Measurements from ENCODE around the gene LDAH. TPM values are rescaled to one million over a fixed set of nuclear protein-coding genes. Genes with fewer than 3 reads are reported as not detected.
"Not testable (repeated sequence)": the region's sequence is repeated elsewhere in the genome, so short reads cannot be mapped to it uniquely, and the experiment has no call there.

LDAH gene
- total RNA-seq, 1 donor from 2014 or later = 28.0 TPM

GRCh38 chr2:20725782-20726181 is 97.1 kb downstream of the LDAH start:
- H3K27me3 Mint-ChIP-seq (ENCODE audit: unreplicated experiment) = no peaks in the 10 kb centered on the region
- peaks cover 23% of the 10 kb centered on the region for H3K36me3 Mint-ChIP-seq (ENCODE audit: unreplicated experiment)
- no peak for TF ChIP-seq CTCF (IDR thresholded peaks at IDR 0.05)
- H3K4me3 Mint-ChIP-seq (ENCODE audit: unreplicated experiment) = no peak overlapping the region
- DNase-seq (ENCODE audit: extremely low spot score, unreplicated experiment) = no peak
- H3K4me1 Mint-ChIP-seq (ENCODE audit: unreplicated experiment) = peaks cover 63% of the 10 kb centered on the region
- H3K9me3 Mint-ChIP-seq (ENCODE audit: unreplicated experiment) = peaks cover 16% of the 10 kb centered on the region
- H3K27ac Mint-ChIP-seq (ENCODE audit: unreplicated experiment) = no peak overlapping the region

DNA sequence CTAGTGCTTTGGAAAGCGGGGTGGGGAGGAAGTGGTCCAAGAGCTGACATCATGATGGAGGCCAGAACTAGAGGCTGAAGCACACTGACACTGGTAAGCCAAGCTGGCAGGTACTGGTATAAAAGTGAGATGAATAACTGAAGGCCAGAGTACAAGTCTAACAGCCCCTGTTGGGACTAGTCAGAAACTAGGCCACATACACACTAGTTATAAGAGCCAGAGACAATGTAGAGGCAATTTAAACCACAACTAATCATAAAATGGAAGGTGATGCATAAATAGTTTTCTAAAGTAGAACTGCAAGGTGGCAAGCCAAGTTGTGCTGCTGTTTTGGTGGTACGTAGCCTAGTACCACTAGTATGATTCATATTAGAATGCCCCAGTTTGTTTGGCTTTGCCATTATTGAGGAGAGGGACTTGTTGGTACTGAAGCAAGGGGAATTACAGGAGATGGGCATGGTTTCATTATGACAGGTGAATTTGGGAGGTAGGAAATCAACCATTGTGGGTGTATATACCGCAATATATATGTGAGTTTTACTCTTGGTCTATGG is 98.3 kb downstream of the LDAH start:
- DNase-seq (ENCODE audit: extremely low spot score, unreplicated experiment) = no peak
- H3K4me1 Mint-ChIP-seq (ENCODE audit: unreplicated experiment) = peaks cover 56% of the 10 kb centered on the region
- H3K9me3 Mint-ChIP-seq (ENCODE audit: unreplicated experiment) = peaks cover 27% of the 10 kb centered on the region
- H3K27ac Mint-ChIP-seq (ENCODE audit: unreplicated experiment) = peak overlapping the region; percentile 89
- H3K4me3 Mint-ChIP-seq (ENCODE audit: unreplicated experiment) = no peak overlapping the region
- TF ChIP-seq CTCF (IDR thresholded peaks at IDR 0.05) = no peak
- H3K27me3 Mint-ChIP-seq (ENCODE audit: unreplicated experiment) = no peaks in the 10 kb centered on the region
- H3K36me3 Mint-ChIP-seq (ENCODE audit: unreplicated experiment) = peaks cover 33% of the 10 kb centered on the region

DNA sequence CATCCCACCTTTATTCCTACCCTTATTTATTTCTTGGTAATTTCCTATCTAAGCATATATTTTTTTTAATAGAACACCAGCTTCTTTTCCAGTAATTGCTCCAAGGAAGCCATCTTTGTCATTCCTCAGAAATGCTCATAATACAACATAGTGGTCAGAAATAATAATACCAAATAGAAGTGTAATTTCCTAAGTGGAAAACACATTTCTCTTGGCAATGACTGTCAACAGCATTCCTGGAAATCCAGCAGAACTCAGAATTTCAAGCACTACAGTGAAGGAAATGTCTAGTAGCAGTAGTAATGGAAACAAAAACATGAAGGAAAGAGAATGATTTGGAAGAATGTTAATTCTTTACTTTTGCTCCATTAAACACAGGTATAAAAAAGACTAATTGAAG is 99.4 kb downstream of the LDAH start:
- no peak for TF ChIP-seq CTCF (IDR thresholded peaks at IDR 0.05)
- Mint-ChIP-seq H3K4me1 (ENCODE audit: unreplicated experiment) (peaks cover 52% of the 10 kb centered on the region), H3K36me3 (ENCODE audit: unreplicated experiment) (peaks cover 41% of the 10 kb centered on the region), H3K27ac (ENCODE audit: unreplicated experiment) (peak overlapping the region; percentile 89), H3K4me3 (ENCODE audit: unreplicated experiment) (no peak overlapping the region), H3K27me3 (ENCODE audit: unreplicated experiment) (no peaks in the 10 kb centered on the region), H3K9me3 (ENCODE audit: unreplicated experiment) (peaks cover 35% of the 10 kb centered on the region)
- no peak for DNase-seq (ENCODE audit: extremely low spot score, unreplicated experiment)

GRCh38 chr2:20722592-20723240 is 100.2 kb downstream of the LDAH start:
- peaks cover 41% of the 10 kb centered on the region for H3K9me3 Mint-ChIP-seq (ENCODE audit: unreplicated experiment)
- H3K4me3 Mint-ChIP-seq (ENCODE audit: unreplicated experiment) = no peak overlapping the region
- H3K36me3 Mint-ChIP-seq (ENCODE audit: unreplicated experiment) = peaks cover 47% of the 10 kb centered on the region
- H3K27ac Mint-ChIP-seq (ENCODE audit: unreplicated experiment) = peak overlapping the region; percentile 89
- DNase-seq (ENCODE audit: extremely low spot score, unreplicated experiment) = no peak
- no peak for TF ChIP-seq CTCF (IDR thresholded peaks at IDR 0.05)
- no peaks in the 10 kb centered on the region for H3K27me3 Mint-ChIP-seq (ENCODE audit: unreplicated experiment)
- peaks cover 47% of the 10 kb centered on the region for H3K4me1 Mint-ChIP-seq (ENCODE audit: unreplicated experiment)

DNA sequence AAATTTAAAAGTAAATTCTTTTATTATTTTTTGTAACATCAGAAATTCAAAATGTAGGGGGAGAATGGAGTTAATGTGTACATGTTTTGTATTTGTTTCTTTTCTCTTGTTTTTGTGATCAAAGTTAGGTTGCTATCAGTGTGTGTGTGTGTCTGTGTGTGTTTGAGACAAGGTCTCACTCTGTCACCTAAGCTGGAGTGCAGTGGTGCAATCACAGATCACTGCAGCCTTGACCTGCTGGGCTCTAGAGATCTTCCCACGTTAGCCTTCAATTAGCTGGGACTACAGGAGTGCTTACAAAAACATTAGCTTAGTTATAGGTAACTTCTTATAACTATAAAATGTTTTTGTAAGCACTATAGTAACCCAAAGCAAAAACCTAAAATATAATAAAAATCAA is 105.3 kb downstream of the LDAH start:
- no peak for DNase-seq (ENCODE audit: extremely low spot score, unreplicated experiment)
- Mint-ChIP-seq H3K4me1 (ENCODE audit: unreplicated experiment) (peaks cover 15% of the 10 kb centered on the region), H3K27ac (ENCODE audit: unreplicated experiment) (no peak overlapping the region), H3K9me3 (ENCODE audit: unreplicated experiment) (peaks cover 51% of the 10 kb centered on the region), H3K4me3 (ENCODE audit: unreplicated experiment) (no peak overlapping the region), H3K27me3 (ENCODE audit: unreplicated experiment) (no peaks in the 10 kb centered on the region), H3K36me3 (ENCODE audit: unreplicated experiment) (peaks cover 72% of the 10 kb centered on the region)
- no peak for TF ChIP-seq CTCF (IDR thresholded peaks at IDR 0.05)

DNA sequence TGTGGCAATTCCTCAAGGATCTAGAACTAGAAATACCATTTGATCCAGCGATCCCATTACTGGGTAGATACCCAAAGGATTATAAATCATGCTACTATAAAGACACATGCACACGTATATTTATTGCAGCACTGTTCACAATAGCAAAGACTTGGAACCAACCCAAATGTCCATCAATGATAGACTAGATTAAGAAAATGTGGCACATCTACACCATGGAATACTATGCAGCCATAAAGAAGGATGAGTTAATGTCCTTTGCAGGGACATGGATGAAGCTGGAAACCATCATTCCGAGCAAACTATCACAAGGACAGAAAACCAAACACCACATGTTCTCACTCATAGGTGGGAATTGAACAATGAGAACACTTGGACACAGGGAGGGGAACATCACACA is 106.7 kb downstream of the LDAH start:
- Mint-ChIP-seq H3K36me3 (ENCODE audit: unreplicated experiment) (peaks cover 65% of the 10 kb centered on the region), H3K4me1 (ENCODE audit: unreplicated experiment) (peaks cover 11% of the 10 kb centered on the region), H3K9me3 (ENCODE audit: unreplicated experiment) (peaks cover 48% of the 10 kb centered on the region)
- not testable (repeated sequence) for H3K27ac Mint-ChIP-seq (ENCODE audit: unreplicated experiment); DNase-seq (ENCODE audit: extremely low spot score, unreplicated experiment); H3K27me3 Mint-ChIP-seq (ENCODE audit: unreplicated experiment); H3K4me3 Mint-ChIP-seq (ENCODE audit: unreplicated experiment)

DNA sequence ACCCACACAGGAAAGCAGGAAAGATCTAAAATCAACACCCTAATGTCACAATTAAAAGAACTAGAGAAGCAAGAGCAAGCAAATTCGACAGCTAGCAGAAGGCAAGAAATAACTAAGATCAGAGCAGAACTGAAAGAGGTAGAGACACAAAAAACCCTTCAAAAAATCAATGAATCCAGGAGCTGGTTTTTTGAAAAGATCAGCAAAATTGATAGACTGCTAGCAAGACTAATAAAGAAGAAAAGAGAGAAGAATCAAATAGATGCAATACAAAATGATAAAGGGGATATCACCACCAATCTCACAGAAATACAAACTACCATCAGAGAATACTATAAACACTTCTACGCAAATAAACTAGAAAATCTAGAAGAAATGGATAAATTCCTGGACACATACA is 108.5 kb downstream of the LDAH start:
- not testable (repeated sequence) for DNase-seq (ENCODE audit: extremely low spot score, unreplicated experiment); H3K4me3 Mint-ChIP-seq (ENCODE audit: unreplicated experiment); H3K4me1 Mint-ChIP-seq (ENCODE audit: unreplicated experiment); H3K27ac Mint-ChIP-seq (ENCODE audit: unreplicated experiment); H3K27me3 Mint-ChIP-seq (ENCODE audit: unreplicated experiment)
- H3K9me3 Mint-ChIP-seq (ENCODE audit: unreplicated experiment) = peaks cover 32% of the 10 kb centered on the region
- H3K36me3 Mint-ChIP-seq (ENCODE audit: unreplicated experiment) = peaks cover 51% of the 10 kb centered on the region

DNA sequence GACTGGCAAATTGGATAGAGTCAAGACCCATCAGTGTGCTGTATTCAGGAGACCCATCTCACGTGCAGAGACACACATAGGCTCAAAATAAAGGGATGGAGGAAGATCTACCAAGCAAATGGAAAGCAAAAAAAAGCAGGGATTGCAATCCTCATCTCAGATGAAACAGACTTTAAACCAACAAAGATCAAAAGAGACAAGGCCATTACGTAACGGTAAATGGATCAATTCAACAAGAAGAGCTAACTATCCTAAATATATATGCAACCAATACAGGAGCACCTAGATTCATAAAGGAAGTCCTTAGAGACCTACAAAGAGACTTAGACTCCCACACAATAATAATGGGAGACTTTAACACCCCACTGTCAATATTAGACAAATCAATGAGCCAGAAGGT is 109.3 kb downstream of the LDAH start:
- H3K4me3 Mint-ChIP-seq (ENCODE audit: unreplicated experiment); H3K4me1 Mint-ChIP-seq (ENCODE audit: unreplicated experiment); DNase-seq (ENCODE audit: extremely low spot score, unreplicated experiment); H3K27ac Mint-ChIP-seq (ENCODE audit: unreplicated experiment); H3K27me3 Mint-ChIP-seq (ENCODE audit: unreplicated experiment): not testable (repeated sequence)
- H3K9me3 Mint-ChIP-seq (ENCODE audit: unreplicated experiment) = peaks cover 26% of the 10 kb centered on the region
- H3K36me3 Mint-ChIP-seq (ENCODE audit: unreplicated experiment) = peaks cover 48% of the 10 kb centered on the region

All from osteocyte (in vitro differentiated cells).